SK-N-MC (cell line): ENCODE data around the gene SH3RF1.

ENCODE experiments used
- EZH2 ChIP-seq: fragments of 200-600 bp; sonication (generic); IDR thresholded peaks from one replicate; pipeline ENCODE4 v1.6.1; 2017; ENCODE audit warnings: antibody characterized with exemption
- FOXP2 ChIP-seq: optimal IDR thresholded peaks from 2 replicates; pipeline ENCODE3; 2011; ENCODE audit warnings: mild to moderate bottlenecking, moderate library complexity; ENCODE audit not compliant: insufficient read depth; ENCODE audit errors: extremely low read length, control extremely low read depth
- POLR2AphosphoS5 ChIP-seq: IDR thresholded peaks from 2 replicates; pipeline ENCODE4 v1.6.1; 2012; ENCODE audit warnings: mild to moderate bottlenecking, low read depth, low read length, borderline replicate concordance

- no peak for TF ChIP-seq POLR2AphosphoS5
- TF ChIP-seq EZH2 = no peak
- no peak for TF ChIP-seq FOXP2
Observed at GRCh38 chr4:169234137-169234855, 36.5 kb downstream of the SH3RF1 start.
